GM18870 (cell line): Measurements from ENCODE around the gene UCP2.

ENCODE experiments used
- ATAC-seq: cut with Tn5 transposase; IDR thresholded peaks from one replicate; pipeline ENCODE4 v1.9.1; 2021; ENCODE audit warnings: moderate library complexity; ENCODE audit not compliant: unreplicated experiment

UCP2 gene

GRCh38 chr11:73972620-73973449 is 9.8 kb downstream of the UCP2 start:
- no peak for ATAC-seq

DNA sequence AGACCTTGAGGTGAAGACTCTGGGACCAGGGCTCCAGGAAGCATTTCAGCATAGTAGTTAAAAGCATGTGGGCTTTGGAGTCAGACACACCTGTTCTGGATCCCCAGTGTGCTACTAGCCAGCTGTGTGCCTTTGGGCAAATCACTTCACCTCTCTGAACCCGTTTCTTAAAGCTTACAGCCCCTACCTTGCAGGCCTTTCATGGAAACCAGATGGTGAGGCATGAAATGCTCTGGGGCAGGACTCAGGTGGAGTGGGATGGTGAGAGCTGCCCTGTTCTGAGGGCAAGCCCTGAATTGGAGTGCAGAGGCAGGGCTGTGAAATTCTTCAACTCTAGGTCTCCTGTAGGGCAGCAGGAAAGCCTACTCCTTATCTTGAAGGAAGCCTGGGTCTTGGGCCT is 10.5 kb downstream of the UCP2 start:
- ATAC-seq = no peak

DNA sequence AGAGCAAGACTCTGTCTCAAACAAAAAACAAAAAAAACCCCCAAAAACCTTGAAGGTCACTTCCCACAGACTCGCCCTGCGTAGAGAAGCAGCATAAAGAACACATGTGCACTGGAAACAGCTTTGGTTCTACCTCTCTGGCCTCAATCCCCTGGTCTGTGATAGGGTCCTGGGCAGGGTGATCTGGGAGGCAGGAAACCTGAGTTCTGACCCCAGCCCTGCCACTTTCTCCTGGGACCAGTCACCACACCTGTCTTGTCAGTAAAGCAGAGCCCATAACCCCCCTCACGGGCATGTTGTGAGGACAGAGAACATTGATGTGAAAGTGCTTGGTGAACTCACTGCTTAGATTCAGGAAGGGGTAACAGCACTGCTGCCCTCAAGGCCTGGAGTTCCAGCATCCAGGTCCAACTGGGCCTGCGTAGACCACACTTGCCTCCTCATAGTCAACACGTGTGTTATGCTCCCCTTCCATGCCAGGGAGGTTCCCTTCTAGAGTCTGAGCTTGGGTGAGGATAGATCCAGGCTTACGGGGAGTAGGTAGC is 11.4 kb downstream of the UCP2 start:
- no peak for ATAC-seq

- ATAC-seq = no peak
Measured at GRCh38 chr11:73969991-73970800, 12.4 kb downstream of the UCP2 start.

- no peak for ATAC-seq
Measured at GRCh38 chr11:73969091-73969490, 13.6 kb downstream of the UCP2 start.

DNA sequence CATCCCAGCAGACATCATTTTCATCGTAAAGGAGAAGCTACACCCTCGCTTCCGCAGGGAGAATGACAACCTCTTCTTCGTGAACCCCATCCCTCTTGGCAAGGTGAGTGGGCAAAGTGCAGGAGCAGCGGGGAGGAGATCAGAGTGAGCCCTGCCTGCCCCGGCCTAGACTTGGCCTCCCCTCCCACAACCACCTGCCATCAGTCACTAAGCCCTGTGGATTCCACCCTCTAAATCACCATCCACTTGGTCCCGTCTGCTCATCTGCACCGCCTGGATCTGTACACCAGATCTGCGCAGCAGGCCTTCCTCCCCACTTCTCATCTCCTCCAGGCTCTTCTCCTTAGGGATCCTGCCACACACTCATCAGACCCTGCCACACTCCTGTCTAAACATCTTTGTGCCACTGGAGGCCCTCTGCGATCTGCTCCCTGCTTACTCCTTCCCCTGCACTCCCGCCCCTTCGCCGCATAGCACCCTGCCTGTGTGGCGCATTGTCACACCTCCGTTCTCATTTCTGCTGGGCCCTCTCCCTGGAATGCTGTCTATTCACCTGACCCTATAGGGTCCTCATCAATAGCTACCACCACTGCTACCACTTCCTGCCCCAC is 14.2 kb downstream of the UCP2 start:
- no peak for ATAC-seq

- ATAC-seq = no peak
Measured at GRCh38 chr11:73965764-73966121, 16.9 kb downstream of the UCP2 start.

DNA sequence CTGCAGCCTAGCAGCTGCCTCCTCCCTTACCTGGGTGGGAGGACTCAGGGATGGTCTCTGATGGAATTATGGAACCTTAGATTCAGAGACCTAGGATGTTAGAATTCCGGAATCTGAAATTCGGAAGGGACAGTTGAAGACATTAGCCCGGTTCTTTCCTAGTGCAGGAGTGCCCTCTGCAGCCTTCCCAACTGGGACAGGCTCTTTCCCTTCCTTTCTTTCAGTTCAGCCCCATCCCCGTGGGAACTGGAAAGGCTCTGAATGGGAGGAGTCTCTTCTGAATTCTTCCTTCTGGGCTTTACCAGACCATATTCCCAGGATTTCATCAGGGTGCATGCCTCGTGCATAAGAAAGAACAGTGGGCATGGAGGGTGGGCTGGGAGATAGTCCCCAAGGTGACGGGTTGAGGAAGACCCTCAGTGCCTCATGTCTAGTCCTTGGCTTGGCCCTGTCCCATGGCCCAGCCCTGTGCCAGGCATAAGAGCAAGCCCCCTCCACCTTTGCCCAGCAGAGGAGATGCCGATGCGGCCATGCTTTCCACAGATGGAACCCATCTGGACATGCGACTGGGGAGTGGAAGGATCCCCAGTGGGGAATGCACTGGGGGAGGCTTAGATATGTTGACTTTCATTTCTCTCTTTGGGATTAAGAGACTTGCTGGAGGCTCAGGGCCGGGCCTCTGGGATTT is 17.4 kb downstream of the UCP2 start:
- ATAC-seq = no peak

GRCh38 chr11:73963861-73964260 is 18.8 kb downstream of the UCP2 start:
- no peak for ATAC-seq

DNA sequence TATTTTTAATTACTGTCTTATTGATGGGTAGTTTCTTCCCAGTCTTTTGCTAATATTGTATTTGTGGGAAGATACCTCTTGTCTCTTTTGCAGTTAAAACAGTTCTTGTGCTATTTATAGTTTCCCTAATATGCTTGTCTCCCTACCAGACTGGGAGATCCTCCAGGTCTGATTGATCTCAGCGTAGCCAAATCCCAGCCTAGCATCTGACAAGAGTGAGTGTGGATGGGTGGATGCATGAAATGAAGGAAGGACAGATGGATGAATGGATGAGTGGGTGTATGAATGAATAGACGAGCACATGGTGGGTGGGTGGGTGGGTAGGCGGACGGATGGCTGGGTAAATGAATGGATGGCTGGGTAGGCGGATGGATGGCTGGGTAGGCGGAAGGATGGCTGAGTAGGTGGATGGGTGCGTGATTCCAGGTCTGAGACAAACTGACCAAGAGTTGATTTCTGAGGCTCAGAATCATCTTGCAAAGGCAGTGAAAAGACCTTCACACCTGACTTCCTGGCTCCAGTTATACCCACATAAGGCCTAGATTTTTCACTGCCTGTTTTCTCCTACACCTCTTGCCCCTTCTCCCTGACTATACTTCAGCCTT is 20.4 kb downstream of the UCP2 start:
- no peak for ATAC-seq

DNA sequence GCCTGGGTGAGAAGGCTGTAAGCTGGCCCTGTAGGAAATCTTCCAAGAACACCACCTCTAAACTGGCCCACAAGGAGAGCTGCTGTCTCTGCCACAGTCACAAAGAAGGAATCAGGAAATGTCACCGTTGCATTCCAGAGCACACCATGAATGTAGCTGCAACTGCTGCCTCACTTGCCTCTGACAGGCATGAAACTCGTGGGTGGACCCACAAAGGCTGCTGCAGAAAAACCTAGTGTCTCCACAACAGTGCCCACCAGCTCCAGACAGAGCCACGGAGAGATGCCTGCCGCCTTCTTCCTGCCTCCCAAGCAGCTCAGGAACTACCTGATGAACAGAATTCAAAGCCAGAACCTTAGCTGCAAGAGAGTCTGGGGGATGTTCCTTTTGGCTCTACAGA is 21.3 kb downstream of the UCP2 start:
- ATAC-seq = no peak

DNA sequence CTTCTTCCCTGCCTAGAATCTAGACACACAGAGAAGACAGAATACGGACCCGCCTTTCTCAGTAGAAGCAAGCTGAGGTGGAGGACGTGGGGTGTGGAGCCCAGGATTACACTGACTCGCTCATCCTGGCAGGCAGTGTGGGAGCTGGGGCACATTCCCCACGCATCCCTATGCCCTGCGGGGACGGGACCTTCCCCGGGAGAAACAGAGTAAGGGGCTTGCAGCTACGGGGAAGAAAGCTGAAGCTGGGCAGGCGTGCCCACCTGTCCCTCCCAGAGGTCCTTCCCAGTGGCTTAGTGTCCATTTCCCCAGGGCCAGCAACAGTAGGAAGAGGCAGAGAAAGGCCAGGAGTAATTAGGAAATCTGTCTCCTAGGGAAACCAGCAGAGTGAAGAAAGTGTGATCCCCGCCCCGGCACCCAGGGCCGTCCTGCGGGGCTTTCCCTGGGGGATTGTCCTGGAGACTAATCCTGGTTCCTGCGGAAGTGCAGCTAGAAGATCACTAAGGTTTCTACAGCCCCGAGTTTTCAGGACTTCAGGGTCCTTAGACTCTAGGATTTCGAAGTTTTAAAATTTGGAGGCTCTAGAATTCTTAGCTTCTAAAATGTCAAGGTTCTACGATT is 24.0 kb downstream of the UCP2 start:
- no peak for ATAC-seq

DNA sequence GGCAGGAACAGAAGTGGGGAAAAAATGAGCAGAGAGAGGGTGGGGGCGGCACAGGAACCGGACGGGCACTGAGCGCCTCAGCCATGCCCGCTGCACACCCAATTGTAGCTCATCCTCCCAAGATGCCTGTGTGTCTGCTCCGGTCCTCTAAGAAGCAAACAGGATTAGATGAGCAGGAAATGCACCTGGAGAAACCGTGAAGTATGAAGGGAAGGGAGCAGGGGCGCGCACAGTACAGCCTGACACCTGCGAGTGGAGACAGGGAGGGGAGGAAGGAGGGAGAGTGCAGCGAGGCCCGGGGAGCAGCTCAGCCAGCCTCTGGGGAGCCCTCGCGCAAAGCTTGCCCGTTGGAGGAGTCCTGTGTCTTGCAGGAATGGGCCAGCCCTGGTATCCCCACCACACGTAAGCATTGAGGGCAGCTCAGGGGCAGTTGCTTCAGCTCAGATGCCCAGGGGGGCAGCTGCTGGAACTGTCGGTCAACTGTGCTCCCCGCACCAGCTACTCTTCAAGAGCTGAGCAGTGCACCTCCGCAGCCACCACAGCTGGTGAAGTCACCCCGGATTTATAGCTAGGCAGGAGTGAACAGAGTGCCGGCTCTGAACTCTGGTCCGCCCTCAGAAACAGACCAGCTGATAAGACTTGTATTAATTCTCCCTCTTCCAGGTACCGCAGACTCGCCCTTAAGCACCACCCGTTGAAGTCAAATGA is 24.8 kb downstream of the UCP2 start:
- no peak for ATAC-seq

- no peak for ATAC-seq
Measured at GRCh38 chr11:73956876-73957653, 25.6 kb downstream of the UCP2 start.

DNA sequence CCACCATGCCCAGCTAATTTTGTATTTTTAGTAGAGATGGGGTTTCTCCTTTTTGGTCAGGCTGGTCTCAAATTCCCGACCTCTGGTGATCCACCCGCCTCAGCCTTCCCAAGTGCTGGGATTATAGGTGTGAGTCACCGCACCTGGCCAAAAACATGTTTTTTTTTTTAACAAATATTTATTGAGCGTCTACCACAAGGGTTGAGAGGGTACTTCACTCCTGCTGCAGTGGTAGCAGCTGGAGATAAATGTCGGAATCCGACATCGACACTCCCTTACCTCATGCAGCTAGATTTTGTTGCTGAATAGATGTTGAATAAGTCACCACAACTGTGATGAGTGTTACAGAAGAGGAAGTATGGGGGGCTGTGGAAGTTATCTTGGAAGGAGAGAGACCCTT is 30.8 kb downstream of the UCP2 start:
- no peak for ATAC-seq

- peak; percentile 60 for ATAC-seq
Measured at GRCh38 chr11:73950869-73951710, 31.6 kb downstream of the UCP2 start, which contains the start of gene DNAJB13. Gene DNAJB13, plus strand, starts transcription at chr11:73951026. Its CDS starts 44 bp downstream, at chr11:73951070.

- ATAC-seq = no peak
Measured at GRCh38 chr11:73949912-73950311, 32.7 kb downstream of the UCP2 start.

- ATAC-seq = no peak
Measured at GRCh38 chr11:73949246-73949645, 33.4 kb downstream of the UCP2 start.
